OCI-LY3 (cell line): ENCODE data around the gene C9orf78.

Experiments used
- H2AFZ ChIP-seq: fragments of 200-600, 300-600 bp; shearing (Covaris generic); 2 replicates; pipeline ENCODE4 v1.6.0; 2014; ENCODE audit warnings: antibody characterized with exemption, low read depth, low read length
- H3K27ac ChIP-seq: fragments of 200-600, 300-600 bp; sonication (generic); 2 replicates; pipeline ENCODE4 v1.5.1; 2014; ENCODE audit warnings: mild to moderate bottlenecking, low read length, moderate library complexity, mixed read lengths
- H3K27me3 ChIP-seq: fragments of 200-600, 300-600 bp; sonication (generic); 2 replicates; pipeline ENCODE4 v1.6.1; 2014; ENCODE audit warnings: low read depth, low read length, mixed read lengths
- H3K36me3 ChIP-seq: fragments of 200-600, 300-600 bp; sonication (generic); replicated peaks from 2 replicates; pipeline ENCODE3; 2014; ENCODE audit warnings: low read depth, low read length, mixed read lengths
- H3K4me1 ChIP-seq: fragments of 300-600, 200-600 bp; sonication (generic); 2 replicates; pipeline ENCODE4 v1.6.1; 2014; ENCODE audit warnings: low read length, mixed read lengths
- H3K4me2 ChIP-seq: fragments of 200-600, 300-600 bp; sonication (generic); 2 replicates; pipeline ENCODE4 v1.6.1; 2014; ENCODE audit warnings: low read length, mixed read lengths
- H3K4me3 ChIP-seq: fragments of 300-600, 200-600 bp; sonication (generic); 2 replicates; pipeline ENCODE4 v1.5.1; 2014; ENCODE audit warnings: antibody characterized with exemption, mild to moderate bottlenecking, low read length, moderate library complexity
- H3K79me2 ChIP-seq: fragments of 300-600, 200-600 bp; shearing (Covaris generic); 2 replicates; pipeline ENCODE4 v1.6.1; 2014; ENCODE audit warnings: mild to moderate bottlenecking, low read length, mixed read lengths
- H3K9ac ChIP-seq: fragments of 300-600, 200-600 bp; shearing (Covaris generic); 2 replicates; pipeline ENCODE4 v1.6.0; 2014; ENCODE audit warnings: mild to moderate bottlenecking, low read length, moderate library complexity
- H3K9me3 ChIP-seq: fragments of 200-600, 300-600 bp; shearing (Covaris generic); 2 replicates; pipeline ENCODE4 v1.6.1; 2014; ENCODE audit warnings: low read length, mixed read lengths; ENCODE audit not compliant: insufficient read depth
- H4K20me1 ChIP-seq: fragments of 200-600, 300-600 bp; sonication (generic); 2 replicates; pipeline ENCODE4 v1.6.1; 2016; ENCODE audit warnings: low read length, mixed read lengths; ENCODE audit not compliant: insufficient read depth
- EZH2phosphoT487 ChIP-seq: fragments of 200-600 bp; shearing (Covaris generic); IDR thresholded peaks from 2 replicates; pipeline ENCODE4 v1.6.1; 2018; ENCODE audit warnings: antibody characterized with exemption, mixed run types, low read depth
- TF ChIP-seq, protein P1 (sequence below): fragments of 200-600, 300-600 bp; sonication (generic); IDR thresholded peaks from 2 replicates; pipeline ENCODE4 v1.5.1; 2014; ENCODE audit warnings: antibody characterized with exemption, low read length, low read depth

The C9orf78 gene

DNA sequence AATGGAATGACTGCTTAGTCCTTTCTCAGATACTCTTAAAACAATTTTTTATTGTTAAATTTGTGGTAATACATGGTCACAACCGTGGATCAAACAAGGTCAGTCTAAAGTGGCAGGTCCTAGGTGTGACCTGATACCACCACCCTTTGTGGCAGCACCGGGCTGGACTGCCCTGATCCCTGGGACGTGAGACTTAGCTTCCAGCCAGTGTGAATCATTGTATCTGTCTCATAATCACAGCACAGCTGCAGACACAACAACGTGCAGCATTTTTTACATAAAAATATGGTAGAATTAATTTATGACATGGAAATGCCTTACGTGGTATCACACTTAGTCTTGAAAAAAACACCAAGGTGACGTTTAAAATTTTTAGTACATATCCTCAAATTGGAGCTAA is 24.3 kb downstream of the C9orf78 start:
- Histone ChIP-seq H3K27me3 (no peaks in the 10 kb centered on the region), H3K9ac (no peak overlapping the region), H3K4me2 (no peak overlapping the region), H3K4me3 (no peak overlapping the region), H3K9me3 (no peaks in the 10 kb centered on the region), H4K20me1 (no peaks in the 10 kb centered on the region), H3K27ac (no peak overlapping the region), H3K36me3 (peaks cover 39% of the 10 kb centered on the region), H3K79me2 (no peaks in the 10 kb centered on the region), H3K4me1 (no peaks in the 10 kb centered on the region), H2AFZ (no peak overlapping the region)
- TF ChIP-seq, protein P1, sequence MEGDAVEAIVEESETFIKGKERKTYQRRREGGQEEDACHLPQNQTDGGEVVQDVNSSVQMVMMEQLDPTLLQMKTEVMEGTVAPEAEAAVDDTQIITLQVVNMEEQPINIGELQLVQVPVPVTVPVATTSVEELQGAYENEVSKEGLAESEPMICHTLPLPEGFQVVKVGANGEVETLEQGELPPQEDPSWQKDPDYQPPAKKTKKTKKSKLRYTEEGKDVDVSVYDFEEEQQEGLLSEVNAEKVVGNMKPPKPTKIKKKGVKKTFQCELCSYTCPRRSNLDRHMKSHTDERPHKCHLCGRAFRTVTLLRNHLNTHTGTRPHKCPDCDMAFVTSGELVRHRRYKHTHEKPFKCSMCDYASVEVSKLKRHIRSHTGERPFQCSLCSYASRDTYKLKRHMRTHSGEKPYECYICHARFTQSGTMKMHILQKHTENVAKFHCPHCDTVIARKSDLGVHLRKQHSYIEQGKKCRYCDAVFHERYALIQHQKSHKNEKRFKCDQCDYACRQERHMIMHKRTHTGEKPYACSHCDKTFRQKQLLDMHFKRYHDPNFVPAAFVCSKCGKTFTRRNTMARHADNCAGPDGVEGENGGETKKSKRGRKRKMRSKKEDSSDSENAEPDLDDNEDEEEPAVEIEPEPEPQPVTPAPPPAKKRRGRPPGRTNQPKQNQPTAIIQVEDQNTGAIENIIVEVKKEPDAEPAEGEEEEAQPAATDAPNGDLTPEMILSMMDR = no peak
- no peak for TF ChIP-seq EZH2phosphoT487

DNA sequence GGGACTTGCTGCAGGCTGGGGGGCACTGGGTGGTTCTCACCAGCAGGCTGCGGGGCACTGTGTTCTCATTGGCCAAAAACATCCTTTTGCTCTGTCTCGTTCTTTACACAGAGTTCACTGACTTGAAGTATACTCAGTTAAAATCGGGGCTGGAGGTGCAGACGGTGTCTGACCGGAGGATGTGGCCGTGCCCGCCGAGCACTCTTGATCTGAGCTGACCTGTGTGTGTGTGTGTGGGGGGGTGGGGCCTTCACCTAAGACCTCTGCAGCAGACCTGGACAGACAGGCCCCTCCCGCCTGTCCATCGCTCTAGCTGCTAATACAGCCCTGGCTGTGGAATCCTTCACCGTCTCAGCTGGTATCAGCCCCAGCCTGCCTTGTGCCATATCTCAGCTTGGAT is 25.0 kb downstream of the C9orf78 start:
- no peaks in the 10 kb centered on the region for H4K20me1 ChIP-seq
- H3K4me3 ChIP-seq = no peak overlapping the region
- H3K4me1 ChIP-seq = no peaks in the 10 kb centered on the region
- no peak for TF ChIP-seq EZH2phosphoT487
- TF ChIP-seq, protein P1 = no peak
- H3K4me2 ChIP-seq = no peak overlapping the region
- H3K9ac ChIP-seq = no peak overlapping the region
- no peak overlapping the region for H2AFZ ChIP-seq
- H3K27me3 ChIP-seq = no peaks in the 10 kb centered on the region
- H3K9me3 ChIP-seq = no peaks in the 10 kb centered on the region
- H3K79me2 ChIP-seq = no peaks in the 10 kb centered on the region
- H3K27ac ChIP-seq = no peak overlapping the region
- peaks cover 36% of the 10 kb centered on the region for H3K36me3 ChIP-seq

DNA sequence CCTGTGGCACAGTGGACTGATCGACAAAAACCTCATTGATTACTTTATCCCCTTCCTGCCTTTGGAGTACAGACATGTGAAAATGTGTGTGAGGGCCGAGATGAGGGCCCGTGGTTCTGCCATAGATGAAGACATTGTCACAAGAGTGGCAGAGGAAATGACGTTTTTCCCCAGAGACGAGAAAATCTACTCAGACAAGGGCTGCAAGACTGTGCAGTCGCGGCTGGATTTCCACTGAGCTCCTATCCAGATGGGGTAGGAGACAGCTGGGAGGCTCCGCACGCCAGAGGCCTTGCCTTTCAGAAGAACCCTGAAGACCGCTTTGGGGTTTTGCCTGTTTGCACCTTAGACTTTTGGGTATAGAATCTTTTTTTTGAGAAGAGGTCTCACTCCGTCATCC is 25.7 kb downstream of the C9orf78 start:
- Histone ChIP-seq H3K79me2 (peaks cover under 1% of the 10 kb centered on the region; the same call in 1 of the 2 replicates), H2AFZ (no peak overlapping the region), H3K9ac (no peak overlapping the region), H3K27me3 (no peaks in the 10 kb centered on the region), H3K36me3 (peaks cover 35% of the 10 kb centered on the region), H4K20me1 (no peaks in the 10 kb centered on the region), H3K9me3 (no peaks in the 10 kb centered on the region), H3K27ac (no peak overlapping the region), H3K4me2 (no peak overlapping the region), H3K4me3 (no peak overlapping the region), H3K4me1 (no peaks in the 10 kb centered on the region)
- TF ChIP-seq, protein P1 = no peak
- no peak for TF ChIP-seq EZH2phosphoT487

DNA sequence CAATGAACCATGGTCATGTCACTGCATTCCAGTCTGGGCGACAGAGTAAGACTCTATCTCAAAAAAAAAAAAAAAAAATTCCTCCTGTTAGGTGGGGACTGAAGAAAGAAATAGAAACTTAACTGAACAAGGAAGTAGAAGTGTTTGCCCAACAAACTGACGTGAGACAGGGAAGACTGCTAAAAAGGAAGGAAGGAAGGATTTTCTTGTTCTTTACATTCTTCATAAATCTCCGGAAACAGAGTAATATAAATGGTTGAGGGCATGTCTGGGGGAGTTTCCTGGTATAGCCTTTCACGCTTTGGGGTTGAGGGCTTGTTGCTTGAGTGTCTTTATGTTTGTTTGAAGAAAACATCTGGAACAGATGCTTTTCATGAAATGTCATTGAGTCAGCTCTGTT is 29.0 kb downstream of the C9orf78 start:
- TF ChIP-seq EZH2phosphoT487 = no peak
- TF ChIP-seq, protein P1 = no peak
- Histone ChIP-seq H3K4me3 (no peak overlapping the region), H3K36me3 (peaks cover 10% of the 10 kb centered on the region), H3K79me2 (peaks cover 10% of the 10 kb centered on the region), H3K4me1 (peaks cover 5% of the 10 kb centered on the region), H3K27me3 (no peaks in the 10 kb centered on the region), H3K27ac (no peak overlapping the region), H3K9ac (no peak overlapping the region), H4K20me1 (no peaks in the 10 kb centered on the region), H3K4me2 (no peak overlapping the region), H2AFZ (no peak overlapping the region), H3K9me3 (no peaks in the 10 kb centered on the region)
